GM20000 (cell line): Measurements from ENCODE around the gene SLC25A26.

ENCODE experiments used
- DNase-seq: peaks from one replicate; pipeline ENCODE4 v3.0.0; 2012; ENCODE audit warnings: low spot score
- CTCF ChIP-seq: IDR thresholded peaks from 2 replicates; pipeline ENCODE4 v1.5.1; 2012; ENCODE audit warnings: mild to moderate bottlenecking, control low read depth; ENCODE audit errors: extremely low read depth, missing control alignments

Gene SLC25A26

GRCh38 chr3:66237552-66237951 is 16.8 kb downstream of the SLC25A26 start:
- DNase-seq, result no peak
- no peak for TF ChIP-seq CTCF

GRCh38 chr3:66239513-66240123 is 18.8 kb downstream of the SLC25A26 start:
- TF ChIP-seq CTCF, result no peak
- DNase-seq, result no peak

- TF ChIP-seq CTCF, result no peak
- no peak for DNase-seq
Measured at GRCh38 chr3:66241466-66241865, 20.7 kb downstream of the SLC25A26 start.

- TF ChIP-seq CTCF, result no peak
- no peak for DNase-seq
Measured at GRCh38 chr3:66242788-66243464, 22.1 kb downstream of the SLC25A26 start.

GRCh38 chr3:66248641-66249040 is 27.8 kb downstream of the SLC25A26 start:
- DNase-seq, result no peak
- no peak for TF ChIP-seq CTCF

GRCh38 chr3:66253790-66254620 is 33.2 kb downstream of the SLC25A26 start:
- peak; percentile 42 for DNase-seq
- peak; percentile 18 for TF ChIP-seq CTCF

GRCh38 chr3:66255865-66256264 is 35.1 kb downstream of the SLC25A26 start:
- no peak for TF ChIP-seq CTCF
- peak; percentile 12 for DNase-seq
